HG03196 (cell line): ENCODE results near the gene NPIPA5.
"Not testable (repeated sequence)": the region's sequence is repeated elsewhere in the genome, so short reads cannot be mapped to it uniquely, and the experiment has no call there.

Experiments used
- ATAC-seq: cut with Tn5 transposase; IDR thresholded peaks from one replicate; pipeline ENCODE4 v1.9.1; 2021; ENCODE audit not compliant: unreplicated experiment

The NPIPA5 gene

DNA sequence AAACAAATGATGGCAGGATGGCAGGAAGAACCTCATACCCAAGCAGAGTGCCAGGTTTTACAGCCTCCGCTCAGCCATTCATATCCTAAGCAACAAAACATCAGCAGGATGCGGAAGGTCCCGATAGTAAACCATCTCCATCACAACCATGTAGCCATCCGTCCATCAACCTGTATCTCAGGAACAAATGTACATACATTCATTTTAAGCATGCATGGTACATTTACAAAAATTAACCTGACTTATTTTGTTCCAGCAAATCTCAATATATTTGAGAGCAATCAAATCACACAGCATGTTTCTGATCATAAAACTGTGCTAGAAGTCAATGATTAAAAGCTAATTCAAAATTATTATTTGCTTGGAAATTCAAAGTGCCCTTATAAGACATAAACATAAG, at the start of gene NPIPA5:
Gene NPIPA5 (minus strand): TSS at position 101 of the 400 bp plus-strand sequence. CDS start 0 bp downstream, at position 101.
- not testable (repeated sequence) for ATAC-seq

DNA sequence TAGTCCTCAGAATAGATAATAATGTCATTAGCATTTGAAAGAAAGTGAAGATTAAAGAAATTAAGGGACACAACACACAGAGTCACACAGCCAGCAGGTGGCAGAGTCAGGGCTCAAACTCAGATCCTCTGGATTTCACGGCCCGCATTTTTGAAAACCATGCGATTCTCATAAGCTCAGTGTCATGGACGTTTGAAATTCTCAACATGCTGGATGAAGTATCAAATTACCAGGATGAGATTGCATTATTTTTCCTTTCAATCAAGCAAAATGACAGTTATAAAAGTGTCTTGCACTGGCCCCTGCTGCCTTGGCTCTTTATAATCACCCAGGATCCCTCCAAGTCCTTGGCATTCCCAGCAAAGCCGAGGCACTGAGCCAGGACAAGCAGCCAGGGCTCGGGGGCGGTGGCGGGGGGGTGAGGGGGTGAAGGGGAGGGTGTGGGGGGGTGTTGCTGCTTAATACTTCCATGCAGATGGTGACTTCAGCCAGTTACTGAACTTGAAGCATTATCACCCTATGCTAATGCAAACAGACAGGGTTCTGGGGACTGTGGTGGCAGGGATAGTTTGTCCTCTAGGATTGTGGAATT, 49.6 kb upstream of the NPIPA5 start:
- ATAC-seq = no peak

DNA sequence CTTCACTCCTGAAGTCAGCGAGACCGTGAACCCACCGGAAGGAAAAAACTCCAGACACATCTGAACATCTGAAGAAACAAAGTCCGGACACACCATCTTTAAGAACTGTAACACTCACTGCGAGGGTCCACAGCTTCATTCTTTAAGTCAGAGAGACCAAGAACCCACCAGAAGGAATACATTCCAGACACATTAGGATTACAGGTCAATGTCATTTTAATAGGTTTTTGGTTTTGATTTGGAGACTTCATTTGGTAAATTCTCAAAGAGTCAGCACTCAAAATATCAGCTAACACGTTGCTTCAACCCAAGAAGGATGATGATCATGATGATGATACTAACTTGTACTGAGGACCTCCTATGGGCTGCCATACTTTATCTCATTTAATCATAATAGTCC, 48.7 kb upstream of the NPIPA5 start:
- ATAC-seq = no peak

- no peak for ATAC-seq
These were observed 47.8 kb upstream of the NPIPA5 start for GRCh38 chr16:15425861-15426260.

- ATAC-seq = no peak
These were observed 44.1 kb upstream of the NPIPA5 start for GRCh38 chr16:15422222-15422621.

GRCh38 chr16:15421696-15422095, 43.6 kb upstream of the NPIPA5 start:
- ATAC-seq = not testable (repeated sequence)

DNA sequence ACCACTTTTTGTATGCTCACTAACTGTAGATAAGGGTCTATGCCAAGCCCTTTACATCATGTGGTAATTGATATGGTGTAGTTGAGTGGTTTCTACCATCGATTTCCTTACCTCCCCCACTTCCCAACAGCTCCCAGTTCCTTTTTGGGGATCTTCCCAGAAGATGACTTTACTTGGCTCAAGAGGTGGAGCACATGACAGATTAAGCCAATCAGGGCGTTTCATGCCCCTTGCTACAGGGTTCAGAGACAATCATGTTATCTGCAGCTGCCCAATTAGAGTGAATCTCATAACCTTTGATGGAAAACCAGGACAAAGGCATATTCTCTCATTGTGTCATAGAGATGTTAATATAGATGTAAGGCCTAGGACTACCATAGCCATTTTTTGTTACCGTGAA, 40.1 kb upstream of the NPIPA5 start:
- no peak for ATAC-seq

DNA sequence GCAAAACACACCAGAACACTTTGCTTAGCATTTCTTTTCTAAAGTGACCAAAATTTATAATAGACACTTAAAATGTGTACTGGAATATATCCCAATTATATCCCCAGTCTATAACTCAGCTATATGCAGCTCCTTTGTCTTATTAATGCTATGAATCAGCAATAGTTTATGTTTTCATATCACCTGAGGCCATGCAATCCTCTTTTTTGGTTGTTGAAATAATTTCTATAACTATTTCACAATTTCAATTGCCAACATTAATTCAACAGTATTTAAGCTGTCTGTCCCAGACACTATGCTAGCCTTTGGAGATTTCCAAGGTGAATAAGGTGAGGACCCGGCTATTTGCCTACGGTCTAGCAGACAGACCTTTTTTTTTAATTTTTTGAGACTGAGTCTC, 39.1 kb upstream of the NPIPA5 start:
- ATAC-seq = no peak

GRCh38 chr16:15415511-15415985, 37.5 kb upstream of the NPIPA5 start:
- no peak for ATAC-seq

- ATAC-seq = not testable (repeated sequence)
These were observed 31.4 kb upstream of the NPIPA5 start for GRCh38 chr16:15409476-15409875.

- not testable (repeated sequence) for ATAC-seq
These were observed 29.7 kb upstream of the NPIPA5 start for GRCh38 chr16:15407756-15408155.

GRCh38 chr16:15404792-15405191, 26.7 kb upstream of the NPIPA5 start:
- ATAC-seq = no peak

DNA sequence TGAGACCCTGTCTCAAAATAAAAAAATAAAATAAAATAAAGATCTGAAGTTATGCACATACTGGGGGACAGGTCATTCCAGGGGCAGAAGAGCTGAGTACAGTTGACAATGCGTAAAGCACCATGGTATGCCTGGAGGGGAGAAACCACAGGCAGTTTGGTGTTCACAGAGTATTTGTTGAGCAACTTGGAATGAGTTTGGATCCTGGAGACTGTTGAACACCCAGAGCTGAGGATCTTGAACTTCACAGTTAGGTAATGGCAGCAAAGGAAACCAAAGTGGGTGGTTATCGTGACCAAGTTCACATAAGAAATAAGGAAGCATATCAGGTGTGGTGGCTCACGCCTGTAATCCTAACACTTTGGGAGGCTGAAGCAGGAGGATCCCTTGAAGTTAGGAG, 26.0 kb upstream of the NPIPA5 start:
- ATAC-seq = not testable (repeated sequence)

GRCh38 chr16:15403392-15403995, 25.4 kb upstream of the NPIPA5 start:
- no peak for ATAC-seq

- no peak for ATAC-seq
These were observed 23.9 kb upstream of the NPIPA5 start for GRCh38 chr16:15401972-15402371.

GRCh38 chr16:15400314-15400713, 22.2 kb upstream of the NPIPA5 start:
- ATAC-seq = not testable (repeated sequence)

GRCh38 chr16:15399317-15399716, 21.2 kb upstream of the NPIPA5 start:
- no peak for ATAC-seq

GRCh38 chr16:15398618-15399316, 20.7 kb upstream of the NPIPA5 start:
- no peak for ATAC-seq

- ATAC-seq = no peak
These were observed 19.0 kb upstream of the NPIPA5 start for GRCh38 chr16:15396948-15397594.

GRCh38 chr16:15396509-15396829, 18.4 kb upstream of the NPIPA5 start:
- not testable (repeated sequence) for ATAC-seq

DNA sequence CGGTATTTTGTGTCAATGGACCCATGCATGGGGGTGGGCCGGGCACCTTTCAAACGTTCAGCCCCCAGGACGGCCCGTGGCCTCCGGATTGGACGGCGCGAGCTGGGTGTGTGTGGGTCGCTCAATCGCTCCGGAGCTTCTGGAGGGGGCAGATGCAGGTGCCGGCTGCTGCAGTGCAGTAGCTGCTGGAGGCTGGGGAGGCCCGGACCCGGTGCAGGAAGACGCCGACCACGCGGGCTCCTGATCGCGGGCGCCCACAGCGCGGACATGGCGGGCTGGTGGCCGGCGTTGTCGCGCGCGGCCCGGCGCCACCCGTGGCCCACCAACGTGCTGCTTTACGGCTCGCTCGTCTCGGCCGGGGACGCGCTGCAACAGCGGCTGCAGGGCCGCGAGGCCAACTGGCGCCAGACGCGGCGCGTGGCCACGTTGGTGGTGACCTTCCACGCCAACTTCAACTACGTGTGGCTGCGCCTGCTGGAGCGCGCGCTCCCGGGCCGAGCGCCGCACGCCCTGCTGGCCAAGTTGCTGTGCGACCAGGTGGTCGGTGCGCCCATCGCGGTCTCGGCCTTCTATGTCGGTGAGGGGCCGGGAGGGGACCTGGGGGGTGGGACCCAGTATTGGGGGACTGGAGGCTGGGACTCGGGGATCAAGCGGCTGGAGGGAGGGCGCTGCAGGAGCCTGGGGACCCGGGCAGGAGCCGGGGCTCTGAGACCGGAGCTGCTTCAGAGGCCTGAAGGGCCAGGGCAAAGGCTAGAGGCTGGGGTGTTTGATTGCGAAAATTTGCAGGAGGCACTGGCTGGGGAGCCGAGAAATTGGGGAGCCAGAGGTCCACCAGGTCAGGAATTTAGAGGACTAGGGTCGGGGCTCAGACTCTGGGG, 17.8 kb upstream of the NPIPA5 start, which contains the start of gene MPV17L:
Gene MPV17L (plus strand): TSS at position 124 of the 878 bp plus-strand sequence. CDS start 144 bp downstream, at position 268.
- not testable (repeated sequence) for ATAC-seq
